Fibroblast of villous mesenchyme (primary cell): ENCODE measurements around the gene ATAD3A. TPM values are rescaled to one million over a fixed set of nuclear protein-coding genes. Genes with fewer than 3 reads are reported as not detected.

Experiments
- DNase-seq: peaks from one replicate; pipeline ENCODE4 v3.0.0-alpha.2; 2010; ENCODE audit warnings: low read depth
- H3K4me3 ChIP-seq: 2 replicates; pipeline ENCODE4 v1.5.1; 2011; ENCODE audit warnings: low read depth, mild to moderate bottlenecking, low read length
- CTCF ChIP-seq: IDR thresholded peaks from 2 replicates; pipeline ENCODE4 v1.5.1; 2012; ENCODE audit warnings: low read depth, mild to moderate bottlenecking, low read length; ENCODE audit not compliant: insufficient read depth
- total RNA-seq: library from RNA; depleted of rRNA; stranded (reverse); fragments of >200 nt; gene quantifications from 2 replicates; pipeline ENCODE4 v1.2.3, GENCODE V29; 2012

ATAD3A gene
- total RNA-seq, 1 donor: 36.7 TPM

DNA sequence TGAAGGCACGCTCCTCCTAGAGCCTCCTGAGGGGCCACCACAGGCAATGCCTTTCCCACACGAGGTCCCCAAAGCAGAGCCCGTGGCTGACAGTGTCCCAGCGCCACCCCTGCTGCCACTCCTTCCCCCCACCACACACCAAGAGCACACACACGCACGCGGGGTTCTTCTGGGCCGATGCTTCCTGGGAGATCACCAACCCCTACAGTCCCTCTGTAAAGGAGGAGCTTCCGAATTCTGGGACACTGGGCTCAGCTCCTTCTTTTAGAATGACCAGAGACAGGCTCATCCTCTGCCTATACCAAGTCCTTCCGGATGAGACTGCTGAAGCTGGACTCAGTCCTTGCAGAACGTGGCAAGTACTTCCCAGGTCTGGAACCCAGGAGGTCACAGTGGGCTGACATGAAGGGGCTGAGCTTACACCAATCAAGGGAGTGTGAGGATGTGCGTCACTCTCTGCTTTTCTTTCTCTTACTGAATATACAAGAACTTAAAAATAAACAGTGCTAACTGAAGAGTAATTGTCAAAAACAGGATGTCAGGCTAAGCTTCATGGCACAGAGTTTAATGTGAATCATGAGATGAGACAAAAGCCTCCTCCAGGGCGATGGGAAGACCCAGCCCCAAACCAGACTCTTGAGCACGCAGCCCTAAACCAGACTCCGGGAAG lies 50.0 kb downstream of the ATAD3A start:
- no peak overlapping the region for H3K4me3 ChIP-seq
- DNase-seq: no peak
- no peak for TF ChIP-seq CTCF

GRCh38 chr1:1562556-1563195 lies 50.7 kb downstream of the ATAD3A start:
- no peak for DNase-seq
- TF ChIP-seq CTCF: no peak
- no peak overlapping the region for H3K4me3 ChIP-seq

DNA sequence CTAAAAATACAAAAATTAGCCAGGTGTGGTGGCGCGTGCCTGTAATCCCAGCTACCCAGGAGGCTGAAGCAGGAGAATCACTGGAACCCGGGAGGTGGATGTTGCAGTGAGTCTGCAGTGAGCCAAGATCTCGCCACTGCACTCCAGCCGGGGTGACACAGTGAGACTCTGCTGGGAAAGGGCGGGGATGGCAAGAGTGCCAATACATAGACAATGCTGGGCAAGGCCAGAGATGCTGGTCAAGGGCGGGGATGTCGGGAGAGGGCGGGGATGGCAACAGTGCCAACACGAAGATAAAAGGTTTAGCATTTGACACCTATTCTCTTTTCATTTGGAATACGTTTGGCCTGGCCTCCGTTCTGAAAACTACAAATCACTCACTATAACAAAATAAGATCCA lies 51.7 kb downstream of the ATAD3A start:
- no peak overlapping the region for H3K4me3 ChIP-seq
- DNase-seq: no peak
- TF ChIP-seq CTCF: no peak

- peak; percentile 62 for DNase-seq
- no peak overlapping the region for H3K4me3 ChIP-seq
- TF ChIP-seq CTCF: no peak
Measured at GRCh38 chr1:1564268-1564667, 52.3 kb downstream of the ATAD3A start.

DNA sequence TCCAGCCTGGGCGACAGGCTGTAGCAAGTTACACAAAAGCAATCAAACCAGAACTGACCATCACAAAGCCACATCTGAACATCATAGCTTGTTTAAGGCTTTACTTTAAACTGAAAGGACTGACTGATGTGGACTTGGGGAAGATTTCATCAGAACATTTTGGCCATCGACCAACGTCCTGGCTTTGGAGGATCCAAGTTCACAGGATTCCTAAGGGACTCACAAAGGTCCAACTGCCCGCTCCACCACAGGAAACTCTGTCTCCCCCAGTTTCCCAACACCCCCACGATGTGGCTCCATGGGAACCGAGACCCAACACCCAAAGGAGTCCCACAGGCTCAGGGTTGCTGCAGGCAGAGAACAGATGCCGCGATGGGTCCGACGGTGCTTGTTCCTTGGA lies 53.4 kb downstream of the ATAD3A start:
- no peak for TF ChIP-seq CTCF
- H3K4me3 ChIP-seq: no peak overlapping the region
- no peak for DNase-seq

- DNase-seq: no peak
Measured at GRCh38 chr1:1567152-1567875, 55.4 kb downstream of the ATAD3A start.

More at GRCh38 chr1:1567152-1567875, 55.4 kb downstream of the ATAD3A start:
- H3K4me3 ChIP-seq: no peak overlapping the region
- no peak for TF ChIP-seq CTCF
